Fibroblast of villous mesenchyme (primary cell): ENCODE results near the gene RAPGEF6. TPM values are rescaled to one million over a fixed set of nuclear protein-coding genes. Genes with fewer than 3 reads are reported as not detected.
A peak's percentile ranks its signal among the peaks of the same experiment; 100 is the strongest.

Source experiments
- DNase-seq: peaks from one replicate; pipeline ENCODE4 v3.0.0-alpha.2; 2010; ENCODE audit warnings: low read depth
- H3K4me3 ChIP-seq: 2 replicates; pipeline ENCODE4 v1.5.1; 2011; ENCODE audit warnings: low read depth, mild to moderate bottlenecking, low read length
- CTCF ChIP-seq: IDR thresholded peaks from 2 replicates; pipeline ENCODE4 v1.5.1; 2012; ENCODE audit warnings: low read depth, mild to moderate bottlenecking, low read length; ENCODE audit not compliant: insufficient read depth
- total RNA-seq: library from RNA; depleted of rRNA; stranded (reverse); fragments of >200 nt; gene quantifications from 2 replicates; pipeline ENCODE4 v1.2.3, GENCODE V29; 2012

RAPGEF6 gene
- total RNA-seq, 1 donor: 21.6 TPM

DNA sequence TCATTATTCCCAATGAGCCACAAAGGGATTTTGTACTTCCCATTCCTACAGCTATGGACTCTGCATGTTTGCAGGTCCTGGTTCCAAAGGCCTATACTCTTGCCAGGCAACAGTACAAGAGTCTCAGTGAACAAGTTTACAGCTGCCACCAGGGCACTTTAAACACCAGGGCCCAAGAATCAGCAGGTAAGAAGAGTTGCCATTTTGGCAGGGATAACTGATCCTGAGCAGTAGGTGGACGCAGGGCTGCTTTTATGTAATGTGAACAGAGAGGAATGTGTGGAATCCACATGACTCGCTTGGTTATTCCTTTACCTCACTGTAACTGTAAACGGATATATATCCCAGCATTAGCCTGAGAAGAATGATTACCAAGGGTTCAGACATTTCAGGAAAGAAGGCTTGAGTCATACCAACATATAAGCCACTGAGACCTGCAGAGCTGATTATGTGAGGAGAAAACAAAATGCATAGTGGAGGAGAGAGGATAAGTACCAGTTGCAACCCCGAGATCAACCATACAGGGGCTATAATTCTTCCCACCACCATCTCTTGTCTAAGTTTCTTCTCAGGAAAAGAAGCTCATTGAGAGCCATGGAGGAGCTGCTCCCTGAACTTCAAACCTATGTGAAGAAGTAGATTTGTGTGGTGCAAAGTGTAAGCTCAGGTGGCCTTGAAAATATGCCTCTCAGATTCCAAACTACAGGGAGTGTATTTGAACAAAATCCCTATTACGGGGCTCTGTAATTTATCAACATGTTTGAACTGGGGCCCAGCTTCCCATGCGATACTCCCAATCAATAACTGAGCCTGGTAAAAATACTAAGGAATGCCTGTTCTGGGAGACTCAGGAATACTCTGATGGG is 24.6 kb downstream of the RAPGEF6 start:
- no peak for TF ChIP-seq CTCF
- H3K4me3 ChIP-seq: no peak overlapping the region
- DNase-seq: peak; percentile 79

DNA sequence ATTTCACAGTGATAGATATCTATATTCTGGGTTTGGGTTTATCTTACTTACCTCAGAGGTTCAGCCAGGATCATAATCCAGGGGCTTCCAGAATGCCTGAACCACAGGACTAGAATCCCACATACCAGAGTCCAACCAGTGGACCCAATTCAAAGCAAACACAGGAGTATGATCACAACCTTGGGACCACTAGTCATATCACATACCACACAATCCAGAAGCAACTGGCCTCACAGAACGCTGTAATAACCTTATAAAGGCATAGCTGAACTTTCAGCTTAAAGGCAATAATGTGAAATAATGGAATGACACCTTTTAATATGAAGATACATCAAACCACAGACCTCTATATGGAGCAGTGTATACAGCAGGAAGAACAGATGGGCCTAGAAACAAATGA is 25.3 kb downstream of the RAPGEF6 start:
- no peak overlapping the region for H3K4me3 ChIP-seq
- TF ChIP-seq CTCF: no peak
- no peak for DNase-seq

GRCh38 chr5:131608597-131608996 is 26.4 kb downstream of the RAPGEF6 start:
- H3K4me3 ChIP-seq: no peak overlapping the region
- DNase-seq: no peak
- TF ChIP-seq CTCF: no peak

DNA sequence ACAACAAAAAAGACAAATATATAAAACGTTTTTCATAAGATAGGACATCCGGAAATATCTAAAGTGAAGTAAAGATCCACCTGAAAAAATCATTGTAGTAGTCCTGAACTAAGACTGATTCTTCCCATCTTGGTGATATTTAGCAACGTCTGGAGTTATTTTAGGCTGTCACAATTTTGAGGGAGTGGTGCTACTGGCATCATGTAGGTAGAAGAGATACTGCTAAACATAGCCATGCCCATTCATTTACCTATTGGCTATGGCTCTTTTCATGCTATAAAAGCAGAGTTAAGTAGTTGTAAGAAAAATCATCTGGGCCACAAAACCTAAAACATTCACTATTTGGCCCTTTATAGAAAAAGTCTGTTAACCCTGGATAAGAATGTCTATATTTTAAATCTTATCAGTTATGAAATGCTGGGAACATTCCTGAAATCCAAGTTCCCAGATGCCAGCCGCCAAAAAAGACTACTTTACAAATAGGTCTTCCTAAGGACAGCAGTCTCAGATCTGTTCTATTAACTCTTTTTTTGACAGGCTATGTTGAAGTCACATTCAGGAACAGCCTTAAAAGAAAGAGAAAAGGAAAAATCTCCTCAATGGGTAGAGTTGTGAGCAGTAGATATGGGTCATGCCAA is 27.0 kb downstream of the RAPGEF6 start:
- H3K4me3 ChIP-seq: no peak overlapping the region
- DNase-seq: peak; percentile 77
- no peak for TF ChIP-seq CTCF

DNA sequence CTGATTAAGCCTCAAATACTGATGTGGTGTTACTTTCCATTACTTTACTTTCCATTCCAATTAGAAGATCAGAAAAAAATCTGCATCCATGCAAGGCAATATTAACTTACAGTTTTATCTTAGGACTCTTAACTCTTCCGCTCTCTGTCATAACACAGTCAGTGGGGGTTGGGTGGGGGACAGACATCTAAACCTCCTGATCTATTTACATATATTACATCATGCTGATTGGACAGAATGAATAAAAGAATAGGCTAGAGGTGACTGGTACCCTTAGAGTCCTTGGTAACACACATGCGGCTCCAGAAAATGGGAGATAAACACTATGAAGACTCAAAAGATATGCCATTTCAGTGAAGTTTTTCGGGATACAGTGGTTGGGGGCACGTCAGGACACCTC is 27.6 kb downstream of the RAPGEF6 start:
- no peak overlapping the region for H3K4me3 ChIP-seq
- TF ChIP-seq CTCF: no peak
- no peak for DNase-seq

GRCh38 chr5:131605086-131605485 is 29.9 kb downstream of the RAPGEF6 start:
- no peak for DNase-seq
- TF ChIP-seq CTCF: no peak
- H3K4me3 ChIP-seq: no peak overlapping the region
